ENCODE measurements around the gene FILIP1L. TPM values are rescaled to one million over a fixed set of nuclear protein-coding genes. Genes with fewer than 3 reads are reported as not detected.

Gene FILIP1L
- total RNA-seq, 2 experiments from 2014 or later, result not detected

DNA sequence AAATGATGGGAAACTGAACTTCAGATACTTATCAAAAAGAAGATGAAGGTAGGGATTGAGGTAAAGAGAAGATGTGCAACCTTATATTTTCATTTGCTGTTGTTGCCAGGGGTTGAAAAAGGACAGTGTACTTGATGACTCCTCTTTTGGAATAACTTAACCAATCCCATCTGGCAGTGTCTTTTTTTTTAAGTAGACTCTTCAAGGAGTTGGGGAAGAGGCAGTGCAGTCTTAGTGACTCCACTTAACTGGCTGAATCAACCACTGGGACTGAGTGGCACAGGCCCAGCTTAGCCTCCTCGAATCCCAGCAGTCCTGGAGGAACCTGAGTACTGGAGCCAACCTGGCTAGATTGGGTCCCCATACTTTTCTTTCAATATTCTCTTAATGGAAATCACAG, 27.3 kb upstream of the FILIP1L start:
- no peaks in the 10 kb centered on the region for H3K9me2 ChIP-seq (ENCODE audit: insufficient read depth, low read length)
- no peak overlapping the region for H3K27ac ChIP-seq (ENCODE audit: low read depth, low read length, poor library complexity, severe bottlenecking)
- H4K20me1 ChIP-seq (ENCODE audit: insufficient read depth, low read length), result no peaks in the 10 kb centered on the region
- H3K4me2 ChIP-seq (ENCODE audit: low read length), result no peak overlapping the region
- ChIA-PET POLR2A (no interaction called here), CTCF (ENCODE audit: unreplicated experiment) (no interaction called here)
- H3K4me1 ChIP-seq (ENCODE audit: insufficient read depth, low read length, poor library complexity, severe bottlenecking), result no peaks in the 10 kb centered on the region
- no peaks in the 10 kb centered on the region for H3K36me3 ChIP-seq (ENCODE audit: insufficient read depth, low read length)
- H3K79me2 ChIP-seq (ENCODE audit: insufficient read depth, low read depth, low read length), result no peaks in the 10 kb centered on the region
- TF ChIP-seq, protein P1, sequence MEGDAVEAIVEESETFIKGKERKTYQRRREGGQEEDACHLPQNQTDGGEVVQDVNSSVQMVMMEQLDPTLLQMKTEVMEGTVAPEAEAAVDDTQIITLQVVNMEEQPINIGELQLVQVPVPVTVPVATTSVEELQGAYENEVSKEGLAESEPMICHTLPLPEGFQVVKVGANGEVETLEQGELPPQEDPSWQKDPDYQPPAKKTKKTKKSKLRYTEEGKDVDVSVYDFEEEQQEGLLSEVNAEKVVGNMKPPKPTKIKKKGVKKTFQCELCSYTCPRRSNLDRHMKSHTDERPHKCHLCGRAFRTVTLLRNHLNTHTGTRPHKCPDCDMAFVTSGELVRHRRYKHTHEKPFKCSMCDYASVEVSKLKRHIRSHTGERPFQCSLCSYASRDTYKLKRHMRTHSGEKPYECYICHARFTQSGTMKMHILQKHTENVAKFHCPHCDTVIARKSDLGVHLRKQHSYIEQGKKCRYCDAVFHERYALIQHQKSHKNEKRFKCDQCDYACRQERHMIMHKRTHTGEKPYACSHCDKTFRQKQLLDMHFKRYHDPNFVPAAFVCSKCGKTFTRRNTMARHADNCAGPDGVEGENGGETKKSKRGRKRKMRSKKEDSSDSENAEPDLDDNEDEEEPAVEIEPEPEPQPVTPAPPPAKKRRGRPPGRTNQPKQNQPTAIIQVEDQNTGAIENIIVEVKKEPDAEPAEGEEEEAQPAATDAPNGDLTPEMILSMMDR (conservative IDR thresholded peaks at IDR 0.05; ENCODE audit: low read length), result no peak
- no peaks in the 10 kb centered on the region for H3K9me3 ChIP-seq (ENCODE audit: low read length)
- H3K4me3 ChIP-seq (ENCODE audit: low read depth, low read length, poor library complexity, severe bottlenecking), result no peak overlapping the region
- no peak for DNase-seq (ENCODE audit: low spot score)
- intact Hi-C loops (cut with micrococcal nuclease; ENCODE audit: unreplicated experiment), result no loop called here
- no peak overlapping the region for H2AFZ ChIP-seq (ENCODE audit: low read length)
- BruUV-seq (replicated peaks), result no TSS peak

GRCh38 chr3:100140976-100141375, 26.7 kb upstream of the FILIP1L start:
- no peak overlapping the region for H3K27ac ChIP-seq (ENCODE audit: low read depth, low read length, poor library complexity, severe bottlenecking)
- no peaks in the 10 kb centered on the region for H3K9me2 ChIP-seq (ENCODE audit: insufficient read depth, low read length)
- no peaks in the 10 kb centered on the region for H4K20me1 ChIP-seq (ENCODE audit: insufficient read depth, low read length)
- no TSS peak for BruUV-seq (replicated peaks)
- H3K4me3 ChIP-seq (ENCODE audit: low read depth, low read length, poor library complexity, severe bottlenecking), result no peak overlapping the region
- no peak for TF ChIP-seq EZH2phosphoT487 (IDR thresholded peaks at IDR 0.05; ENCODE audit: borderline replicate concordance, low read depth, low read length)
- TF ChIP-seq, protein P1 (conservative IDR thresholded peaks at IDR 0.05; ENCODE audit: low read length), result no peak
- H3K36me3 ChIP-seq (ENCODE audit: insufficient read depth, low read length), result no peaks in the 10 kb centered on the region
- intact Hi-C loops (cut with micrococcal nuclease; ENCODE audit: unreplicated experiment), result no loop called here
- H3K9me3 ChIP-seq (ENCODE audit: low read length), result no peaks in the 10 kb centered on the region
- DNase-seq (ENCODE audit: low spot score), result no peak
- no peak overlapping the region for H2AFZ ChIP-seq (ENCODE audit: low read length)
- no peaks in the 10 kb centered on the region for H3K4me1 ChIP-seq (ENCODE audit: insufficient read depth, low read length, poor library complexity, severe bottlenecking)
- ChIA-PET POLR2A (no interaction called here), CTCF (ENCODE audit: unreplicated experiment) (no interaction called here)
- H3K4me2 ChIP-seq (ENCODE audit: low read length), result no peak overlapping the region
- H3K79me2 ChIP-seq (ENCODE audit: insufficient read depth, low read depth, low read length), result no peaks in the 10 kb centered on the region

DNA sequence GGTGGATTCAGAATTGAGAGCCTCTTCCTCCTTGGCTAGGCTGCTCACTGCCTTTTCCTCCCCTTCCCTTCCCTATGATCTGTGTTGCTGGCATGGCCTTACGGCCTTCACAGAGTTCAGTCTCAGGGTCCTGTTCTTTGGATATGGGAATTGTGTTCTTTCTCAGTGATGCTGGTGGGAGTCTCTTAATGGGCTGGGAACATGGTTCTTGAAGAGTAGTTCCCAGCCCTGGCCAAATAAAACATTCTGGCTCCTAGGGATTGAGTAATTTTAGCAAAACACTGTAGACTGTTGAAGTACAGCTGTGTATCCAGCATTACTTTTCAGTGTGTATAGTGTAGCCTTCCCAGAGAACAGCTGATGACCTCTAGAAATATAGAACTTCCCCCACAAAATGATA, 22.6 kb upstream of the FILIP1L start:
- DNase-seq (ENCODE audit: low spot score), result no peak
- BruUV-seq (replicated peaks), result no TSS peak
- Histone ChIP-seq H3K27ac (ENCODE audit: low read depth, low read length, poor library complexity, severe bottlenecking) (no peak overlapping the region), H3K79me2 (ENCODE audit: insufficient read depth, low read depth, low read length) (no peaks in the 10 kb centered on the region), H2AFZ (ENCODE audit: low read length) (no peak overlapping the region), H3K9me3 (ENCODE audit: low read length) (no peaks in the 10 kb centered on the region), H3K36me3 (ENCODE audit: insufficient read depth, low read length) (no peaks in the 10 kb centered on the region), H3K9me2 (ENCODE audit: insufficient read depth, low read length) (no peaks in the 10 kb centered on the region), H4K20me1 (ENCODE audit: insufficient read depth, low read length) (no peaks in the 10 kb centered on the region), H3K4me1 (ENCODE audit: insufficient read depth, low read length, poor library complexity, severe bottlenecking) (no peaks in the 10 kb centered on the region), H3K4me2 (ENCODE audit: low read length) (no peak overlapping the region), H3K4me3 (ENCODE audit: low read depth, low read length, poor library complexity, severe bottlenecking) (no peak overlapping the region)
- TF ChIP-seq EZH2phosphoT487 (IDR thresholded peaks at IDR 0.05; ENCODE audit: borderline replicate concordance, low read depth, low read length), result no peak
- TF ChIP-seq, protein P1 (conservative IDR thresholded peaks at IDR 0.05; ENCODE audit: low read length), result no peak
- intact Hi-C loops (cut with micrococcal nuclease; ENCODE audit: unreplicated experiment), result no loop called here
- CTCF ChIA-PET (ENCODE audit: unreplicated experiment), result no interaction called here
- POLR2A ChIA-PET, result interaction anchor here (0.6 to 1.9 kb wide), 4 partner anchors 15 to 137 kb away, joined by 3 to 5 read pairs (median 3); no protein-coding TSS in a partner anchor
